Measurements from ENCODE around the gene DHCR24.

- TF ChIP-seq POLR2A (IDR thresholded peaks at IDR 0.05; ENCODE audit: low read length) (no peak), GATA1 (IDR thresholded peaks at IDR 0.05; ENCODE audit: low read depth, low read length) (no peak)
These were observed 36.3 kb downstream of the DHCR24 start for GRCh38 chr1:54850737-54851136.

All from erythroblast (primary cell).